SU-DHL-6 (cell line): ENCODE results near the gene ITGB1.

ENCODE experiments used
- CTCF ChIP-seq: fragments of 200-600 bp; sonication (generic); IDR thresholded peaks from one replicate; pipeline ENCODE4 v1.5.1; 2017; ENCODE audit warnings: antibody characterized with exemption, mild to moderate bottlenecking, low read length, moderate library complexity; ENCODE audit not compliant: insufficient read depth, poor library complexity, severe bottlenecking
- EZH2phosphoT487 ChIP-seq: fragments of 200-600 bp; sonication (generic), shearing (Covaris generic); conservative IDR thresholded peaks from 2 replicates; pipeline ENCODE4 v1.6.1; 2018; ENCODE audit warnings: mild to moderate bottlenecking, antibody characterized with exemption, low read length, moderate library complexity, mixed read lengths

GRCh38 chr10:32865170-32865569 is 92.9 kb downstream of the ITGB1 start:
- TF ChIP-seq CTCF (no peak), EZH2phosphoT487 (no peak)
